ENCODE measurements around the gene FSTL3. TPM values are rescaled to one million over a fixed set of nuclear protein-coding genes. Genes with fewer than 3 reads are reported as not detected.
A peak's percentile ranks its signal among the peaks of the same experiment; 100 is the strongest.

Gene FSTL3
- total and polyA plus RNA-seq, 2 of the 8 experiments (the other 6 are each of a cell fraction or from before 2014, with no cell fraction given) = 8.1 to 11.8 TPM

- Histone ChIP-seq H4K91ac (replicated peaks; ENCODE audit: insufficient read length, low read length) (no peak overlapping the region), H2BK12ac (ENCODE audit: low read depth, low read length) (no peak overlapping the region), H2BK120ac (replicated peaks; ENCODE audit: low read depth, low read length) (no peak overlapping the region), H2AFZ (ENCODE audit: low read length) (no peak overlapping the region), H3K23me2 (ENCODE audit: low read depth, low read length) (no peaks in the 10 kb centered on the region), H3K4me1 (replicated peaks in 1 of 4; ENCODE audit: control insufficient read depth in 3 of 4, insufficient read depth in 4 of 4, low read length in 3 of 4) (no peaks in the 10 kb centered on the region), H2BK5ac (ENCODE audit: low read depth, low read length) (no peak overlapping the region), H3K4ac (replicated peaks; ENCODE audit: insufficient read length, low read depth, low read length) (no peak overlapping the region), H3K4me3 (ENCODE audit: extremely low read depth in 1 of 4, insufficient read depth in 2 of 4, low read depth in 3 of 4, low read length in 4 of 4) (no peak overlapping the region), H3K79me1 (ENCODE audit: low read depth, low read length) (no peaks in the 10 kb centered on the region), H3K18ac (ENCODE audit: extremely low read depth, low read length) (no peak overlapping the region), H3K4me2 (ENCODE audit: insufficient read depth in 1 of 2, low read depth in 2 of 2, low read length in 2 of 2) (no peak overlapping the region), H3K36me3 (ENCODE audit: control insufficient read depth in 2 of 4, insufficient read depth in 4 of 4, low read length in 3 of 4) (no peaks in the 10 kb centered on the region), H3K27me3 (replicated peaks in 1 of 4; ENCODE audit: control insufficient read depth in 3 of 4, extremely low read depth in 1 of 4, insufficient read depth in 3 of 4, low read length in 3 of 4) (0 out of 7 replicates have a peak, but pooled peaks cover 0 to 2% (median 0%) of the 10 kb centered on the region in 4 experiments), H3K23ac (ENCODE audit: insufficient read length) (no peak overlapping the region), H3K27ac (ENCODE audit: low read depth, low read length) (no peak overlapping the region), H3K9me3 (ENCODE audit: insufficient read depth in 2 of 2, low read depth in 1 of 2, low read length in 1 of 2) (no peaks in the 10 kb centered on the region; a peak in 1 of 4 replicates), H3K56ac (replicated peaks; ENCODE audit: insufficient read length, low read depth, low read length) (no peak overlapping the region), H2AK5ac (ENCODE audit: low read depth, low read length) (0 out of 2 replicates have a peak overlapping the region, but pooled peaks have one; percentile 53), H4K20me1 (replicated peaks in 1 of 2; ENCODE audit: control insufficient read depth in 1 of 2, insufficient read depth in 2 of 2, low read length in 2 of 2) (peaks cover 0 to 1% of the 10 kb centered on the region in 2 experiments), H4K8ac (ENCODE audit: extremely low read depth, insufficient read depth, low read length) (peak overlapping the region; percentile 71), H2BK15ac (ENCODE audit: low read length) (no peak overlapping the region), H3K14ac (ENCODE audit: insufficient read length) (no peak overlapping the region), H3K9ac (replicated peaks in 1 of 4; ENCODE audit: extremely low read depth in 1 of 4, low read depth in 3 of 4, low read length in 3 of 4) (no peak overlapping the region), H4K5ac (ENCODE audit: insufficient read length, low read depth, low read length) (no peak overlapping the region), H2BK20ac (ENCODE audit: low read length) (no peak overlapping the region), H3K79me2 (ENCODE audit: control insufficient read depth in 1 of 2, insufficient read depth in 2 of 2, low read length in 2 of 2) (no peaks in the 10 kb centered on the region)
- 82% methylated on average over 16 of the region's 17 CpGs; no CpG with 5 or more reads in 1 of the 2 experiments for WGBS, 2 experiments (ENCODE audit: extremely low coverage in 1 of 2, insufficient coverage in 1 of 2, insufficient read length in 1 of 2, insufficient replicate concordance in 2 of 2, low coverage in 1 of 2, low lambda C conversion rate in 2 of 2, missing lambda C conversion rate in 1 of 2)
- ChIA-PET CTCF (ENCODE audit: partially characterized antibody) (no interaction called here), POLR2A (ENCODE audit: partially characterized antibody) (interaction anchor here (1.2 to 1.7 kb wide), 3 partner anchors 8 to 19 kb away, joined by 3 to 4 read pairs (median 3); no protein-coding TSS in a partner anchor)
- FAIRE-seq (no peak), DNase-seq (ENCODE audit: low read depth in 1 of 2, low spot score in 2 of 2) (no peak)
- TF ChIP-seq SIX5 (IDR thresholded peaks at IDR 0.05; ENCODE audit: low read depth, low read length) (no peak), KDM5A (IDR thresholded peaks at IDR 0.05; ENCODE audit: low read length) (no peak), NRF1 (IDR thresholded peaks at IDR 0.05; ENCODE audit: low read depth, low read length) (no peak), ATF3 (IDR thresholded peaks at IDR 0.05; ENCODE audit: insufficient read depth, low read depth, low read length) (no peak)
These were observed 10.6 kb downstream of the FSTL3 start for GRCh38 chr19:686589-687297.
